Measurements from ENCODE around the gene MYRIP. TPM values are rescaled to one million over a fixed set of nuclear protein-coding genes. Genes with fewer than 3 reads are reported as not detected.
A peak's percentile ranks its signal among the peaks of the same experiment; 100 is the strongest.

The MYRIP gene
- total and polyA plus RNA-seq, 10 of the 15 experiments (the other 5 are each of a cell fraction or from before 2014, with no cell fraction given), result 0.03 to 0.08 (median 0.04) TPM; not detected in 6

DNA sequence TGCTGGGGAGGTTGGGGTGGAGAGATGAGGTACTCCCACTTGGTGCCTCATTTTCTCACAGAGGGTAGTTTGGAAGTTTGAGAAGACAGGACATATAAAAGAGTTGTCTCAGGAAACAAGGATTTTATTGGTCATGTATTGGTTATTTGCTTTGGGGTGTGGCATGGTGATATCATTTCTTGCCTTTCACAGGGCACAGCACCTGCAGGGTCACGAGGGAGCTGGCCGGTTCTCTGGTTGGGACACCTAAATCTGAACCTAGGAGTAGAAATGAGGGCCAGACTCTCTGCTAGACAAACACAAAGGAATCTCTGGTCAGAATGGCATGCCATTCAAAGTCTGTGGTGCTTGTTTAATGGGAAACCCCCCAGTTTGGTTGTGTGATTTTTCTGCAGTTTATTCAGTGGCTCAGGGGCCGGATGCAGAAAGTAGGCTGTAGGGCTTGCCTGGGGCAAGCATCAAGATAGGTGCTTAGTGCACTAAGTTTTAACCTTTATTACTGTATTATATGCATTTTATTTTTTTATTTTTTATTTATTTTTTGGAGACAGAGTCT, 262.4 kb downstream of the MYRIP start:
- H3K36me3 ChIP-seq (ENCODE audit: control insufficient read depth in 2 of 2, insufficient read depth in 2 of 2, low read length in 1 of 2), result no peaks in the 10 kb centered on the region
- 33% methylated on average over 3 of the region's 3 CpGs for WGBS (ENCODE audit: insufficient coverage, insufficient replicate concordance, low lambda C conversion rate, missing lambda C conversion rate)
- FAIRE-seq, result no peak
- no peak overlapping the region for H2AFZ ChIP-seq (ENCODE audit: control insufficient read depth, low read depth, low read length)
- no peaks in the 10 kb centered on the region for H4K20me1 ChIP-seq (ENCODE audit: control insufficient read depth, insufficient read depth)
- DNase-seq (ENCODE audit: low read depth, low spot score), result no peak
- no peaks in the 10 kb centered on the region for H3K9me3 ChIP-seq (replicated peaks; ENCODE audit: control insufficient read depth, insufficient read depth, low read length)
- in situ Hi-C loops (cut with MboI), result no loop called here
- CTCF ChIA-PET, result no interaction called here
- RAD21 ChIA-PET (ENCODE audit: unreplicated experiment), result no interaction called here
- H3K9ac ChIP-seq (ENCODE audit: control insufficient read depth, insufficient read depth, low read length), result no peak overlapping the region
- H3K79me2 ChIP-seq (ENCODE audit: control insufficient read depth, insufficient read depth, low read length), result no peaks in the 10 kb centered on the region
- ATAC-seq, result peak; percentile 62
- BruUV-seq (replicated peaks), result no TSS peak
- TF ChIP-seq, protein P1, sequence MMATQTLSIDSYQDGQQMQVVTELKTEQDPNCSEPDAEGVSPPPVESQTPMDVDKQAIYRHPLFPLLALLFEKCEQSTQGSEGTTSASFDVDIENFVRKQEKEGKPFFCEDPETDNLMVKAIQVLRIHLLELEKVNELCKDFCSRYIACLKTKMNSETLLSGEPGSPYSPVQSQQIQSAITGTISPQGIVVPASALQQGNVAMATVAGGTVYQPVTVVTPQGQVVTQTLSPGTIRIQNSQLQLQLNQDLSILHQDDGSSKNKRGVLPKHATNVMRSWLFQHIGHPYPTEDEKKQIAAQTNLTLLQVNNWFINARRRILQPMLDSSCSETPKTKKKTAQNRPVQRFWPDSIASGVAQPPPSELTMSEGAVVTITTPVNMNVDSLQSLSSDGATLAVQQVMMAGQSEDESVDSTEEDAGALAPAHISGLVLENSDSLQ (IDR thresholded peaks at IDR 0.05), result 0 out of 2 replicates have a peak, but pooled peaks have one; percentile 49
- TF ChIP-seq FOXM1 (IDR thresholded peaks at IDR 0.05; ENCODE audit: low read depth, low read length), result no peak
- no peaks in the 10 kb centered on the region; a peak in 1 of 4 replicates for H3K27me3 ChIP-seq (replicated peaks in 1 of 2; ENCODE audit: control insufficient read depth in 2 of 2, insufficient read depth in 2 of 2, low read length in 1 of 2)
- H3K4me2 ChIP-seq (ENCODE audit: control insufficient read depth, insufficient read depth), result no peak overlapping the region
- no peak overlapping the region for H3K27ac ChIP-seq (ENCODE audit: control insufficient read depth, insufficient read depth)
- SMC1A ChIA-PET (ENCODE audit: uncharacterized antibody, unreplicated experiment), result no interaction called here
- no peak overlapping the region for H3K4me3 ChIP-seq
- POLR2A ChIA-PET, result no interaction called here
- intact Hi-C loops (cut with micrococcal nuclease; ENCODE audit: unreplicated experiment), result no loop called here
- H3K4me1 ChIP-seq (ENCODE audit: control insufficient read depth, insufficient read depth, low read length), result no peaks in the 10 kb centered on the region

DNA sequence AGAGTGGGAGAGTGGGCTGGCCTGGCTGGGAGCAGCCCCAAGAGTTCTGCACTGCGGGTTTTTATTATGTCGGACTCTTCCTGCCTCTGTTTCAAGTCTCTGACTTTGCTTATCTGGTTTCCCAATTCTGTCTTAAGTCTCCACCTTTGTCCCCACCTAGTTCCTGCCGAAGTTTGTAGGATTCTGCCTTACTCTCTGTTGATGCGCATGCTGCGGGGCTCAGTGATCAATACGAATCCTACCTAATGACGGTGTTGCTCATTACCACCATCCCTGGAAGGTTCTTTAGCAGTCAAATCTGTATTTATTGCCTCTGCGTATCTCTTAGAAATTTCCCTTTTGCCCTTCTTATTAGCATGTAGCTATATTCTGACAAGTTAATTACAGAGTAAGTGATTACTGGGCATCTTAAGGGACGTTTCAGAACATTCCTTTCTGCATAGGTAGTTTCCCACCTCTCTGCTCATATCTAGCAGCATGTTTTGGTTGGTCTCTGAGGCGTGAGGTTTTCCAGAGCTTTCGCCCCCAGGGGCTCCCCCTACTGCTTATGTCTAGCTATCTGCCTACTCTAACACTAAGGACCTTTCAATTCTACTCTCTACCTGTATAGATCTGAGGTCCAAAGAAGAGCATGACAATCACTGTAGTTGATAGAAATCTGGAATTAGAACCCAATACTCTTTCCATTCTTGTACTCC, 264.1 kb downstream of the MYRIP start:
- FAIRE-seq, result no peak
- H2AFZ ChIP-seq (ENCODE audit: control insufficient read depth, low read depth, low read length), result no peak overlapping the region

More for the DNA sequence above, 264.1 kb downstream of the MYRIP start:
- TF ChIP-seq, protein P2, sequence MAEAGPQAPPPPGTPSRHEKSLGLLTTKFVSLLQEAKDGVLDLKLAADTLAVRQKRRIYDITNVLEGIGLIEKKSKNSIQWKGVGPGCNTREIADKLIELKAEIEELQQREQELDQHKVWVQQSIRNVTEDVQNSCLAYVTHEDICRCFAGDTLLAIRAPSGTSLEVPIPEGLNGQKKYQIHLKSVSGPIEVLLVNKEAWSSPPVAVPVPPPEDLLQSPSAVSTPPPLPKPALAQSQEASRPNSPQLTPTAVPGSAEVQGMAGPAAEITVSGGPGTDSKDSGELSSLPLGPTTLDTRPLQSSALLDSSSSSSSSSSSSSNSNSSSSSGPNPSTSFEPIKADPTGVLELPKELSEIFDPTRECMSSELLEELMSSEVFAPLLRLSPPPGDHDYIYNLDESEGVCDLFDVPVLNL (IDR thresholded peaks at IDR 0.05; ENCODE audit: low read depth, low read length), result no peak
- TF ChIP-seq CHD1 (IDR thresholded peaks at IDR 0.05; ENCODE audit: low read depth, low read length) (no peak), POLR2A (IDR thresholded peaks at IDR 0.05; ENCODE audit: low read depth, low read length) (no peak), JUNB (IDR thresholded peaks at IDR 0.05) (no peak), ZNF217 (IDR thresholded peaks at IDR 0.05) (no peak), EGR1 (IDR thresholded peaks at IDR 0.05; ENCODE audit: borderline replicate concordance in 1 of 2, low read depth in 2 of 2, low read length in 2 of 2) (no peak), FOXM1 (IDR thresholded peaks at IDR 0.05; ENCODE audit: low read depth, low read length) (no peak), BRCA1 (IDR thresholded peaks at IDR 0.05; ENCODE audit: low read depth, low read length) (no peak), POLR2AphosphoS2 (IDR thresholded peaks at IDR 0.05; ENCODE audit: low read depth, low read length) (no peak), BHLHE40 (IDR thresholded peaks at IDR 0.05; ENCODE audit: borderline replicate concordance in 1 of 2, low read depth in 2 of 2, low read length in 1 of 2) (no peak), ASH2L (IDR thresholded peaks at IDR 0.05; ENCODE audit: borderline replicate concordance, low read depth) (no peak), KAT2A (conservative IDR thresholded peaks at IDR 0.05; ENCODE audit: control insufficient read depth, low read depth, low read length) (no peak), SMAD5 (IDR thresholded peaks at IDR 0.05; ENCODE audit: low read depth) (no peak)
- Histone ChIP-seq H3K4me3 (no peak overlapping the region), H3K36me3 (ENCODE audit: control insufficient read depth in 2 of 2, insufficient read depth in 2 of 2, low read length in 1 of 2) (no peaks in the 10 kb centered on the region), H3K9me3 (replicated peaks; ENCODE audit: control insufficient read depth, insufficient read depth, low read length) (no peaks in the 10 kb centered on the region), H3K4me2 (ENCODE audit: control insufficient read depth, insufficient read depth) (no peak overlapping the region), H3K27me3 (replicated peaks in 1 of 2; ENCODE audit: control insufficient read depth in 2 of 2, insufficient read depth in 2 of 2, low read length in 1 of 2) (no peaks in the 10 kb centered on the region), H3K9ac (ENCODE audit: control insufficient read depth, insufficient read depth, low read length) (no peak overlapping the region), H3K4me1 (ENCODE audit: control insufficient read depth, insufficient read depth, low read length) (no peaks in the 10 kb centered on the region), H3K79me2 (ENCODE audit: control insufficient read depth, insufficient read depth, low read length) (no peaks in the 10 kb centered on the region), H4K20me1 (ENCODE audit: control insufficient read depth, insufficient read depth) (no peaks in the 10 kb centered on the region), H3K27ac (ENCODE audit: control insufficient read depth, insufficient read depth) (no peak overlapping the region)
- WGBS (ENCODE audit: insufficient coverage, insufficient replicate concordance, low lambda C conversion rate, missing lambda C conversion rate), result 16% methylated on average over 11 of the region's 11 CpGs
- RAD21 ChIA-PET (ENCODE audit: unreplicated experiment), result no interaction called here
- in situ Hi-C loops (cut with MboI) (no loop called here), intact Hi-C loops (cut with micrococcal nuclease; ENCODE audit: unreplicated experiment) (no loop called here)
- ATAC-seq (peak; percentile 63), DNase-seq (ENCODE audit: low read depth, low spot score) (no peak)
- BruUV-seq (replicated peaks), result no TSS peak
- POLR2A ChIA-PET, result no interaction called here
- SMC1A ChIA-PET (ENCODE audit: uncharacterized antibody, unreplicated experiment), result no interaction called here
- CTCF ChIA-PET, result no interaction called here

Measured in GM12878 (cell line).